Spleen (tissue), 11 donors: ENCODE data around the gene MC1R. TPM values are rescaled to one million over a fixed set of nuclear protein-coding genes. Genes with fewer than 3 reads are reported as not detected.

Experiments
- DNase-seq: peaks from one replicate; pipeline ENCODE4 v3.0.0-alpha.2; 2020
- H3K27ac ChIP-seq, 8 donors: fragments of 200-600 bp; sonication (generic) in 7 of 8; 1 replicate in 4 of 8; 2 replicates in 4 of 8; pipeline versions ENCODE4 v1.5.0 to v1.8.0; 2016 to 2021; ENCODE audit warnings: inconsistent platforms in 4 of 8, mild to moderate bottlenecking in 4 of 8, moderate library complexity in 1 of 8
- H3K27me3 ChIP-seq, 7 donors: fragments of 200-600 bp; sonication (generic) in 6 of 7; replicated peaks in 1 of 7; 1 replicate in 4 of 7; 2 replicates in 3 of 7; pipeline versions ENCODE4 v1.5.0 to v1.8.0; 2016 to 2021; ENCODE audit warnings: inconsistent platforms in 3 of 7, mild to moderate bottlenecking in 1 of 7
- H3K36me3 ChIP-seq, 6 donors: fragments of 200-600 bp; sonication (generic) in 5 of 6; 1 replicate in 4 of 6; 2 replicates in 2 of 6; pipeline versions ENCODE4 v1.5.0 to v1.8.0; 2016 to 2021; ENCODE audit warnings: inconsistent platforms in 2 of 6
- H3K4me1 ChIP-seq, 6 donors: fragments of 200-600 bp; sonication (generic) in 5 of 6; 1 replicate in 3 of 6; 2 replicates in 3 of 6; pipeline versions ENCODE4 v1.5.0 to v1.8.0; 2016 to 2021; ENCODE audit warnings: inconsistent platforms in 3 of 6
- H3K4me3 ChIP-seq, 8 donors: fragments of 200-600 bp; sonication (generic) in 7 of 8; 1 replicate in 4 of 8; 2 replicates in 4 of 8; pipeline versions ENCODE4 v1.5.0 to v1.8.0; 2016 to 2021; ENCODE audit warnings: inconsistent platforms in 4 of 8, mild to moderate bottlenecking in 4 of 8, moderate library complexity in 2 of 8
- H3K9me3 ChIP-seq, 8 donors: fragments of 200-600 bp; sonication (generic) in 7 of 8; 1 replicate in 4 of 8; 2 replicates in 4 of 8; pipeline versions ENCODE4 v1.5.0 to v1.8.0; 2016 to 2021; ENCODE audit warnings: inconsistent platforms in 4 of 8
- POLR2A ChIP-seq, 3 donors: fragments of 450-650 bp; IDR thresholded peaks; one replicate each; pipeline ENCODE4 v1.5.1; 2017; ENCODE audit warnings: antibody characterized with exemption in 3 of 3, mild to moderate bottlenecking in 1 of 3
- POLR2AphosphoS5 ChIP-seq, 3 donors: sonication (generic); formaldehyde crosslinking; IDR thresholded peaks; one replicate each; pipeline ENCODE4 v1.5.1; 2017; ENCODE audit warnings: antibody characterized with exemption in 3 of 3
- WGBS, 5 donors: extraction: QIAGEN DNeasy Blood & Tissue Kit in 3 of 5; methylation state at CpG; one replicate each; pipeline versions ENCODE4 v1.1.5 to v1.1.7; 2013 to 2018; 5-methylcytosine and 5-hydroxymethylcytosine counted together
- intact Hi-C: fragments of 100-400 bp; cut with DNase I; formaldehyde crosslinking; loops from one replicate; pipeline ENCODE4 v1.15.0; 2023; ENCODE audit warnings: low total_unique reads
- polyA plus RNA-seq, 3 donors: library from polyadenylated mRNA; stranded (reverse); fragments of 200-250 nt; gene quantifications; one replicate each; pipeline ENCODE4 v1.2.1, GENCODE V29; 2013
- total RNA-seq, 7 donors: library from RNA; depleted of rRNA in 3 of 7; stranded (reverse); fragments of >200 nt in 3 of 7; fragmentation: NEBNext Ultra II Directional in 4 of 7; extraction: Animal tissue kit (Norgen Biotek cat#: 25700) in 4 of 7; gene quantifications; one replicate each; pipeline versions ENCODE4 v1.1.0 to v1.2.1, GENCODE V29; 2016 to 2021
- TF ChIP-seq, protein P1 (sequence below), 11 experiments: fragments of 200-600 bp in 7 of 11; fragments of 450-650 bp in 4 of 11; sonication (generic) in 4 of 11; IDR thresholded peaks in 8 of 11; conservative IDR thresholded peaks in 3 of 11; 1 replicate in 7 of 11; 2 replicates in 4 of 11; pipeline versions ENCODE4 v1.4.0 to v1.8.0; 2016 to 2021; ENCODE audit warnings: antibody characterized with exemption in 11 of 11, inconsistent platforms in 4 of 11, mild to moderate bottlenecking in 1 of 11
- donor health status: healthy with polysubstance abuse.
- donor health status: DM: no; HTN: no; CAD: no; lungs with moderate emphysema.
- donor health status: DM: no; HTN: no; CAD: no.
- donor health status: Bipolar disorder and iron deficiency.
- donor health status: healthy.
- donor health status: DM: no; HTN: no; CAD: no.
- donor health status: DM: yes; HTN: yes; CAD: no.

The MC1R gene
- total and polyA plus RNA-seq, 10 donors, result 2.4 to 12.5 (median 4.5) TPM

DNA sequence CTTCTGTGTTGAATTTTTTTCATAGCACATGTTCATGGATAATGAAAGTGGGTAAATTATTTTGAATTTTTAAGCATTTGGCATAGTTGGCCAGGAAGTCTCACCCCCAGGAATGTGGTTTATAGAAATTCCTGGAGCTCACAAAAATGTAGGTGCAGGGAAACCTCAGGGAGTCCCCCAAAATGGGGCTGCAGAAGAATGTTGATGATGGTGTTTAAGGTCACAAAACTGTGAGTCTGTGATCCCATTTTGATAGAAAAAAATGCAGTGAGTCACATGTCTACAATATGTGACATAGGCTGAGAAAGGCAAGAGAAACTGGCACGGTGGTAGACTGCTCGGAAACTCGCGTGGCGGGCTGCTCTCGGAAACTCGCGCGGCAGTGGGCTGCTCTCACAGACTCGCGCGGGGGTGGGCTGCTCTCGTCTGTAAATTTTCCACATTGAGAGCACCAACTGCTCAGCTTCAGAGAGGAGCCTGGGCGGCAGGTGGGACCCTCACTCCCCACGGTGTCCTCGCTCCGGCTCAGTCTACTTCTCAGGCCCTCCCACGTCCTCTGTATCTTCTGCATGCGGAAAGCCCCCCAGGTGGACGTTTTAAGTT lies 18.7 kb upstream of the MC1R start:
- TF ChIP-seq POLR2AphosphoS5 (IDR thresholded peaks at IDR 0.05), result no peak
- TF ChIP-seq, protein P1, sequence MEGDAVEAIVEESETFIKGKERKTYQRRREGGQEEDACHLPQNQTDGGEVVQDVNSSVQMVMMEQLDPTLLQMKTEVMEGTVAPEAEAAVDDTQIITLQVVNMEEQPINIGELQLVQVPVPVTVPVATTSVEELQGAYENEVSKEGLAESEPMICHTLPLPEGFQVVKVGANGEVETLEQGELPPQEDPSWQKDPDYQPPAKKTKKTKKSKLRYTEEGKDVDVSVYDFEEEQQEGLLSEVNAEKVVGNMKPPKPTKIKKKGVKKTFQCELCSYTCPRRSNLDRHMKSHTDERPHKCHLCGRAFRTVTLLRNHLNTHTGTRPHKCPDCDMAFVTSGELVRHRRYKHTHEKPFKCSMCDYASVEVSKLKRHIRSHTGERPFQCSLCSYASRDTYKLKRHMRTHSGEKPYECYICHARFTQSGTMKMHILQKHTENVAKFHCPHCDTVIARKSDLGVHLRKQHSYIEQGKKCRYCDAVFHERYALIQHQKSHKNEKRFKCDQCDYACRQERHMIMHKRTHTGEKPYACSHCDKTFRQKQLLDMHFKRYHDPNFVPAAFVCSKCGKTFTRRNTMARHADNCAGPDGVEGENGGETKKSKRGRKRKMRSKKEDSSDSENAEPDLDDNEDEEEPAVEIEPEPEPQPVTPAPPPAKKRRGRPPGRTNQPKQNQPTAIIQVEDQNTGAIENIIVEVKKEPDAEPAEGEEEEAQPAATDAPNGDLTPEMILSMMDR (IDR thresholded peaks at IDR 0.05 in 8 of 11, conservative IDR thresholded peaks at IDR 0.05 in 3 of 11), result no peak
- no peak for TF ChIP-seq POLR2A (IDR thresholded peaks at IDR 0.05)
- 89 to 96% (median 94%) methylated on average over 20 of the region's 20 CpGs for WGBS, 5 donors
- H3K4me1 ChIP-seq, result no peaks in the 10 kb centered on the region
- H3K27ac ChIP-seq, result no peak overlapping the region
- no peaks in the 10 kb centered on the region for H3K9me3 ChIP-seq
- intact Hi-C loops, result no loop called here
- no peak for DNase-seq
- peaks cover 5 to 89% (median 86%) of the 10 kb centered on the region in 6 donors for H3K36me3 ChIP-seq
- H3K27me3 ChIP-seq, result no peaks in the 10 kb centered on the region
- no peak overlapping the region for H3K4me3 ChIP-seq

DNA sequence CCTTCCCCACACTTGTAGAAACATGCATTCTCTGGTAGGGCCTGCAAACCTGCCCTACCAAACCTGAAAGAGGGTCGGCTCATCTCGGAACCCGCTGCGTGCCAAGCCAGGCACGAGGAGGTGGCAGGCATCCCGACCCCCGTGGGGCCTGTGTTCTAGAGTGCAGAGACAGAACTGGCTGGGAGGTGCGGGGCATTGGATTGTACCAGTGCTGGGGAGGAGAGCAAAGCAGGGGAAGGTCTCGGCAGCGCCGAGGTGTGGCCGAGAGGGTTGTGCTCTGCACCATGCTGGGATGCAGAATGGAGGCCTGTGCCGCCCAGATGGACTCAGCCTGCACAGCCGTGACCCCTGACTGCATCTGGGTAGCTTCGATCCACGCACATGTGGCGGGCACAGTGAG lies 17.8 kb upstream of the MC1R start:
- WGBS, 5 donors, result 92 to 99% (median 96%) methylated on average over 14 to 17 of the region's 17 CpGs
- Histone ChIP-seq H3K27me3 (no peaks in the 10 kb centered on the region), H3K27ac (no peak overlapping the region), H3K36me3 (peaks cover 5 to 89% (median 86%) of the 10 kb centered on the region in 6 donors), H3K9me3 (no peaks in the 10 kb centered on the region), H3K4me1 (no peaks in the 10 kb centered on the region), H3K4me3 (no peak overlapping the region)
- TF ChIP-seq, protein P1 (IDR thresholded peaks at IDR 0.05 in 8 of 11, conservative IDR thresholded peaks at IDR 0.05 in 3 of 11), result no peak
- no peak for TF ChIP-seq POLR2A (IDR thresholded peaks at IDR 0.05)
- TF ChIP-seq POLR2AphosphoS5 (IDR thresholded peaks at IDR 0.05), result peak in 2 of 3 donors; percentile 31 to 56
- DNase-seq, result no peak
- intact Hi-C loops, result no loop called here

DNA sequence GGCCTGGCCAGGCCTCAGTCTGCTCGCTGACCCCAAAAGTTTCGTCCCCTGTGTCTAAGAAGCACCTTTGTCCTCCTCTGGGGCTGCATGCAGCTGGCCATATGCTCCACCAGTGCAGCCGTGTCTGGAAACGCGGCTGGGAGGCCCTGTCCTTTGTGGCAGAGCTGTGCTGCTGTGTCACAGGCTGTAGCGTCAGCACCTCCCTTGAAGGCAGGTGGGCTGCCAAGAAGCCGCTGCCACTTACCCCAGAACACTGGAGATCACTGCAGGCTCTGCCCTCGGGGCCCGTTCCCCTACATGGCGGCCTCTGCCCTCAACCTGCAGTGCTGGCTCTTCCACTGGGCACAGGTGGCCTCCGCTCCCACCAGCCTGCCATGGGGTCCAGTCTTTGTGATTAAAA lies 15.7 kb upstream of the MC1R start:
- Histone ChIP-seq H3K9me3 (no peaks in the 10 kb centered on the region), H3K4me1 (no peaks in the 10 kb centered on the region), H3K36me3 (peaks cover 5 to 89% (median 80%) of the 10 kb centered on the region in 6 donors), H3K4me3 (no peak overlapping the region), H3K27ac (no peak overlapping the region), H3K27me3 (no peaks in the 10 kb centered on the region)
- TF ChIP-seq POLR2A (IDR thresholded peaks at IDR 0.05) (no peak), POLR2AphosphoS5 (IDR thresholded peaks at IDR 0.05) (peak in 1 of 3 donors; percentile 61)
- intact Hi-C loops, result no loop called here
- no peak for DNase-seq
- 93 to 99% (median 95%) methylated on average over 6 to 11 of the region's 11 CpGs for WGBS, 5 donors

DNA sequence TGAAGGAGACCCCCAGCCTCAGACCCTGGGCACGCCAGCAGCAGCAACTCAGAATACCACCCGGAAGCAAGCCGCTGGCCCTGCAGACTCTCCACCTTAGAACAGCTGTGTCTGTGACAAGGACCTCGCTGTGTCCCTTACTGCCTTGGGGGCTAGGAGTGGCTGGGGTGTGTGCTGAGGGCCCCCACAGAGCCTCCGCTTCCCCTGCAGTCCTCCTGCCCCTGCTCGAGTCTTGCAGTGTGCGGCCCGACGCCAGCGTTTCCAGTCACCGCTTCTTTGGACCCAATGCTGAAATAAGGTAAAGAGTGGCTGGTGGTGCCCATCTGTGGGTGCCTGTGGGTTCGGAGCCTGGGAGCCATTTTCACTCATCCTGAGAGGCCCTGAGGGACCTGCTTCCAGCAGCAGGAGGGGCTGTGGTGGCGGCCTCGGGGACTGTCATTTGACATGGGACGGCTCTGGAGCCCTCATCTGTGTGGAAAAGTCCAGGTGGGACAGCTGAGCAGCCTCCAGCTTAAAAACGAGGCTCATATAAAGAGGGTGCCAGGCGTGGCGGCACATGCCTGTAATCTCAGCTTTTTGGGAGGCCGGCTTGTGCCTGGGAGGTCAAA lies 14.7 kb upstream of the MC1R start:
- Histone ChIP-seq H3K9me3 (no peaks in the 10 kb centered on the region), H3K4me3 (no peak overlapping the region), H3K27ac (no peak overlapping the region), H3K27me3 (no peaks in the 10 kb centered on the region), H3K4me1 (no peaks in the 10 kb centered on the region), H3K36me3 (peaks cover 5 to 89% (median 73%) of the 10 kb centered on the region in 6 donors)
- WGBS, 5 donors, result 93 to 96% (median 94%) methylated on average over 14 to 19 of the region's 19 CpGs
- intact Hi-C loops, result no loop called here
- no peak for DNase-seq
- TF ChIP-seq POLR2AphosphoS5 (IDR thresholded peaks at IDR 0.05), result peak in 1 of 3 donors; percentile 24
- TF ChIP-seq POLR2A (IDR thresholded peaks at IDR 0.05), result no peak
- TF ChIP-seq, protein P1 (IDR thresholded peaks at IDR 0.05 in 8 of 11, conservative IDR thresholded peaks at IDR 0.05 in 3 of 11), result no peak
